Smooth muscle cell of the brain vasculature (primary cell): ENCODE data around the gene RNF214.
"Not testable (repeated sequence)": the region's sequence is repeated elsewhere in the genome, so short reads cannot be mapped to it uniquely, and the experiment has no call there.

Source experiments
- DNase-seq: peaks from one replicate; pipeline ENCODE4 v3.0.0-alpha.2; 2012; ENCODE audit warnings: low read depth, low spot score

RNF214 gene

GRCh38 chr11:117232092-117232878 is at the start of gene RNF214:
TSS of gene RNF214 (plus strand) at chr11:117232671. CDS start at chr11:117234273, 1,602 bp downstream.
- DNase-seq = peak; percentile 40

GRCh38 chr11:117183178-117183577 is 49.3 kb upstream of the RNF214 start:
- DNase-seq = not testable (repeated sequence)

GRCh38 chr11:117183724-117184349 is 48.6 kb upstream of the RNF214 start:
- DNase-seq = no peak

- no peak for DNase-seq
Observed at GRCh38 chr11:117185736-117186430, 46.6 kb upstream of the RNF214 start.

- DNase-seq = no peak
Observed at GRCh38 chr11:117186431-117186761, 46.1 kb upstream of the RNF214 start.

GRCh38 chr11:117187007-117187406 is 45.5 kb upstream of the RNF214 start:
- DNase-seq = no peak

GRCh38 chr11:117187428-117187798 is 45.1 kb upstream of the RNF214 start:
- no peak for DNase-seq

GRCh38 chr11:117187799-117188481 is 44.5 kb upstream of the RNF214 start:
- no peak for DNase-seq

GRCh38 chr11:117188620-117189081 is 43.8 kb upstream of the RNF214 start:
- DNase-seq = no peak

GRCh38 chr11:117189191-117189940 is 43.1 kb upstream of the RNF214 start:
- no peak for DNase-seq

- DNase-seq = no peak
Observed at GRCh38 chr11:117189941-117190544, 42.4 kb upstream of the RNF214 start.

GRCh38 chr11:117191680-117192400 is 40.6 kb upstream of the RNF214 start:
- no peak for DNase-seq

- no peak for DNase-seq
Observed at GRCh38 chr11:117192401-117192875, 40.0 kb upstream of the RNF214 start.

GRCh38 chr11:117193130-117194020 is 39.1 kb upstream of the RNF214 start:
- DNase-seq = no peak

- DNase-seq = no peak
Observed at GRCh38 chr11:117194267-117194666, 38.2 kb upstream of the RNF214 start.

GRCh38 chr11:117195258-117195657 is 37.2 kb upstream of the RNF214 start:
- DNase-seq = no peak

- no peak for DNase-seq
Observed at GRCh38 chr11:117195761-117196160, 36.7 kb upstream of the RNF214 start.

GRCh38 chr11:117197006-117197405 is 35.5 kb upstream of the RNF214 start:
- no peak for DNase-seq
